ENCODE measurements around the gene RASEF. TPM values are rescaled to one million over a fixed set of nuclear protein-coding genes. Genes with fewer than 3 reads are reported as not detected.
A peak's percentile ranks its signal among the peaks of the same experiment; 100 is the strongest.

RASEF gene
- total and polyA plus RNA-seq, 2 of the 13 experiments (the other 11 are each of a cell fraction or from before 2014, with no cell fraction given): 0.07 TPM; not detected in 1

DNA sequence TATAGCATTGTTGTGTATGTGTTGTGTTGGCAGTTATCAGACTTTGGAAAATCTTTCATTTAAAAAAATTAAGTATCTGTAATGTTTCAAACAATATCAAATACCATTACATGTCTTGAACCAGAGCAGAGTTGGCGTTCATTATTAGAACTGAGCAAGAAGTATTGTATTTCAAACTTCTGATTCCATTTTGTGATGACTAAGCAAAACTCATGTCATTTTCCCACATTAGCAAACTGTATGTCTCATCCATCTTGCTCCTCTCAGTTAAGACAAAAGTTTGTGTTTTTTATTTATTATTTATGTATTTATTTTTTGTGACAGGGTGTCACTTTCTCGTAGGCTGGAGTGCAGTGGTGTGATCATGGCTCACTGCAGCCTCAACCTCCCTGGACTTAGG is 4.6 kb upstream of the RASEF start:
- ATAC-seq (no peak), DNase-seq (ENCODE audit: low spot score) (no peak), FAIRE-seq (no peak)
- no peaks in the 10 kb centered on the region for H3K79me2 ChIP-seq (ENCODE audit: insufficient read depth, low read length)
- TF ChIP-seq MAFK (conservative IDR thresholded peaks at IDR 0.05 in 1 of 2, IDR thresholded peaks at IDR 0.05 in 1 of 2; ENCODE audit: low read length in 2 of 2) (peak; percentile 95 to 99), SATB2 (CRISPR knock-in tag; IDR thresholded peaks at IDR 0.05) (no peak), MAFF (IDR thresholded peaks at IDR 0.05; ENCODE audit: low read depth, low read length) (peak; percentile 98)
- H2AFZ ChIP-seq (ENCODE audit: low read length): no peak overlapping the region
- H3K9ac ChIP-seq (ENCODE audit: insufficient read depth, low read depth, low read length): no peak overlapping the region
- no peak overlapping the region for H3K4me2 ChIP-seq (ENCODE audit: low read depth, low read length)
- in situ Hi-C loops (cut with HindIII; ENCODE audit: extremely low pct_ligation_motif_present, low pct_unique_long_range_greater_than_20kb) (no loop called here), intact Hi-C loops (cut with micrococcal nuclease; ENCODE audit: unreplicated experiment) (no loop called here)
- no peak overlapping the region for H3K27ac ChIP-seq (ENCODE audit: extremely low read length, insufficient read depth, low read length)
- no peaks in the 10 kb centered on the region for H3K9me3 ChIP-seq (ENCODE audit: low read length)
- ChIA-PET POLR2A (no interaction called here), CTCF (ENCODE audit: low intra/inter-chr PET ratio, low total read pairs) (no interaction called here)
- no peak overlapping the region for H3K4me3 ChIP-seq (replicated peaks in 1 of 3; ENCODE audit: insufficient read depth in 1 of 3, low read depth in 2 of 3, low read length in 3 of 3)
- BruUV-seq (replicated peaks): no TSS peak
- H3K36me3 ChIP-seq (replicated peaks in 1 of 2; ENCODE audit: control insufficient read depth in 1 of 2, insufficient read depth in 2 of 2, low read length in 2 of 2): no peaks in the 10 kb centered on the region
- H4K20me1 ChIP-seq (ENCODE audit: insufficient read depth, low read length): no peaks in the 10 kb centered on the region
- H3K27me3 ChIP-seq (ENCODE audit: control insufficient read depth in 1 of 2, insufficient read depth in 2 of 2, low read length in 2 of 2): no peaks in the 10 kb centered on the region
- WGBS (ENCODE audit: low lambda C conversion rate): 5% methylated on average over 2 of the region's 2 CpGs
- no peaks in the 10 kb centered on the region for H3K4me1 ChIP-seq (ENCODE audit: insufficient read depth, low read length)

GRCh38 chr9:83066771-83067170 is 3.8 kb upstream of the RASEF start:
- H3K4me3 ChIP-seq (replicated peaks in 1 of 3; ENCODE audit: insufficient read depth in 1 of 3, low read depth in 2 of 3, low read length in 3 of 3): no peak overlapping the region
- H3K79me2 ChIP-seq (ENCODE audit: insufficient read depth, low read length): no peaks in the 10 kb centered on the region
- POLR2A ChIA-PET: no interaction called here
- no peak for DNase-seq (ENCODE audit: low spot score)
- no peak for ATAC-seq
- in situ Hi-C loops (cut with HindIII; ENCODE audit: extremely low pct_ligation_motif_present, low pct_unique_long_range_greater_than_20kb) (no loop called here), intact Hi-C loops (cut with micrococcal nuclease; ENCODE audit: unreplicated experiment) (no loop called here)
- H3K27me3 ChIP-seq (ENCODE audit: control insufficient read depth in 1 of 2, insufficient read depth in 2 of 2, low read length in 2 of 2): no peaks in the 10 kb centered on the region
- 10% methylated on average over 5 of the region's 5 CpGs for WGBS (ENCODE audit: low lambda C conversion rate)
- FAIRE-seq: no peak
- no peak overlapping the region for H2AFZ ChIP-seq (ENCODE audit: low read length)
- BruUV-seq (replicated peaks): no TSS peak
- H3K9ac ChIP-seq (ENCODE audit: insufficient read depth, low read depth, low read length): no peak overlapping the region
- H3K9me3 ChIP-seq (ENCODE audit: low read length): no peaks in the 10 kb centered on the region
- CTCF ChIA-PET (ENCODE audit: low intra/inter-chr PET ratio, low total read pairs): no interaction called here
- no peak overlapping the region for H3K27ac ChIP-seq (ENCODE audit: extremely low read length, insufficient read depth, low read length)
- H4K20me1 ChIP-seq (ENCODE audit: insufficient read depth, low read length): no peaks in the 10 kb centered on the region
- no peaks in the 10 kb centered on the region for H3K36me3 ChIP-seq (replicated peaks in 1 of 2; ENCODE audit: control insufficient read depth in 1 of 2, insufficient read depth in 2 of 2, low read length in 2 of 2)
- H3K4me2 ChIP-seq (ENCODE audit: low read depth, low read length): no peak overlapping the region
- TF ChIP-seq, protein P1, sequence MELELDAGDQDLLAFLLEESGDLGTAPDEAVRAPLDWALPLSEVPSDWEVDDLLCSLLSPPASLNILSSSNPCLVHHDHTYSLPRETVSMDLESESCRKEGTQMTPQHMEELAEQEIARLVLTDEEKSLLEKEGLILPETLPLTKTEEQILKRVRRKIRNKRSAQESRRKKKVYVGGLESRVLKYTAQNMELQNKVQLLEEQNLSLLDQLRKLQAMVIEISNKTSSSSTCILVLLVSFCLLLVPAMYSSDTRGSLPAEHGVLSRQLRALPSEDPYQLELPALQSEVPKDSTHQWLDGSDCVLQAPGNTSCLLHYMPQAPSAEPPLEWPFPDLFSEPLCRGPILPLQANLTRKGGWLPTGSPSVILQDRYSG (CRISPR knock-in tag; IDR thresholded peaks at IDR 0.05): no peak
- TF ChIP-seq, protein P2, sequence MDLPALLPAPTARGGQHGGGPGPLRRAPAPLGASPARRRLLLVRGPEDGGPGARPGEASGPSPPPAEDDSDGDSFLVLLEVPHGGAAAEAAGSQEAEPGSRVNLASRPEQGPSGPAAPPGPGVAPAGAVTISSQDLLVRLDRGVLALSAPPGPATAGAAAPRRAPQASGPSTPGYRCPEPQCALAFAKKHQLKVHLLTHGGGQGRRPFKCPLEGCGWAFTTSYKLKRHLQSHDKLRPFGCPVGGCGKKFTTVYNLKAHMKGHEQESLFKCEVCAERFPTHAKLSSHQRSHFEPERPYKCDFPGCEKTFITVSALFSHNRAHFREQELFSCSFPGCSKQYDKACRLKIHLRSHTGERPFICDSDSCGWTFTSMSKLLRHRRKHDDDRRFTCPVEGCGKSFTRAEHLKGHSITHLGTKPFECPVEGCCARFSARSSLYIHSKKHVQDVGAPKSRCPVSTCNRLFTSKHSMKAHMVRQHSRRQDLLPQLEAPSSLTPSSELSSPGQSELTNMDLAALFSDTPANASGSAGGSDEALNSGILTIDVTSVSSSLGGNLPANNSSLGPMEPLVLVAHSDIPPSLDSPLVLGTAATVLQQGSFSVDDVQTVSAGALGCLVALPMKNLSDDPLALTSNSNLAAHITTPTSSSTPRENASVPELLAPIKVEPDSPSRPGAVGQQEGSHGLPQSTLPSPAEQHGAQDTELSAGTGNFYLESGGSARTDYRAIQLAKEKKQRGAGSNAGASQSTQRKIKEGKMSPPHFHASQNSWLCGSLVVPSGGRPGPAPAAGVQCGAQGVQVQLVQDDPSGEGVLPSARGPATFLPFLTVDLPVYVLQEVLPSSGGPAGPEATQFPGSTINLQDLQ (CRISPR knock-in tag; IDR thresholded peaks at IDR 0.05): no peak
- TF ChIP-seq PHF8 (CRISPR knock-in tag; IDR thresholded peaks at IDR 0.05) (no peak), POLR2G (IDR thresholded peaks at IDR 0.05; ENCODE audit: low read depth, low read length) (no peak), ZBTB43 (CRISPR knock-in tag; conservative IDR thresholded peaks at IDR 0.05) (no peak), ARID2 (CRISPR knock-in tag; IDR thresholded peaks at IDR 0.05; ENCODE audit: borderline replicate concordance) (no peak)
- no peaks in the 10 kb centered on the region for H3K4me1 ChIP-seq (ENCODE audit: insufficient read depth, low read length)

All from HepG2 (cell line).